Mesothelial cell of epicardium (in vitro differentiated cells): Measurements from ENCODE around the gene RNF213. TPM values are rescaled to one million over a fixed set of nuclear protein-coding genes. Genes with fewer than 3 reads are reported as not detected.

Experiments
- DNase-seq, 2 experiments: peaks; one replicate each; pipeline ENCODE4 v3.0.0; 2021; ENCODE audit warnings: low spot score in 2 of 2; ENCODE audit not compliant: unreplicated experiment in 2 of 2
- H3K27ac Mint-ChIP-seq: 2 replicates; pipeline ENCODE4 v1.8.0; 2021; ENCODE audit warnings: mixed read lengths
- H3K27me3 Mint-ChIP-seq: 2 replicates; pipeline ENCODE4 v1.8.0; 2021; ENCODE audit warnings: low read depth, mixed read lengths
- H3K36me3 Mint-ChIP-seq: 2 replicates; pipeline ENCODE4 v1.8.0; 2021; ENCODE audit warnings: mixed read lengths
- H3K4me1 Mint-ChIP-seq: 2 replicates; pipeline ENCODE4 v1.8.0; 2021; ENCODE audit warnings: mixed read lengths
- H3K4me3 Mint-ChIP-seq: 2 replicates; pipeline ENCODE4 v1.8.0; 2021; ENCODE audit warnings: mild to moderate bottlenecking, moderate library complexity, mixed read lengths
- H3K9me3 Mint-ChIP-seq: 2 replicates; pipeline ENCODE4 v1.8.0; 2021; ENCODE audit warnings: mixed read lengths
- CTCF ChIP-seq: fragments of 200-600 bp; sonication (generic); IDR thresholded peaks from one replicate; pipeline ENCODE4 v1.5.0; 2021; ENCODE audit warnings: antibody characterized with exemption; ENCODE audit not compliant: unreplicated experiment
- total RNA-seq: library from RNA; stranded (reverse); gene quantifications from 3 replicates; pipeline ENCODE4 v1.2.1, GENCODE V29; 2021

The RNF213 gene
- total RNA-seq, 1 donor from 2014 or later = 76.7 TPM

DNA sequence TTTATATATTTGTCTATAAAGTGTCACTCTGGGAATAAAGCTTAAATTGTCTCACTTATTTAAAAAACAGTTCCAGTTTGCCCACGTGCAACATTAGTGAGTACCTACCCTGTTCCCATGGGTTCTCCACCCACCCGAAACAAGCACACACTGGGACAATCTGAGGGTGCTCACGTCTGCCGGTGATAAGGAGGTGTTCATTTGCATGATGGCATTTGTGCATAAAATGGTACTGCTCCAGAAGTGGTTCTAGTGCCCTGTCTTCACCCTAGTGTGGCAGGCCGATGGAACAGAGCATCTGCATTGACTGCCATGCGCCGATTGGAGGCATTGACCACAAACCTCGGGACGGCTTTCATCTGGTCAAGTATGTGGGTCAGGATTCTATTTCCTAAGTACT, 118.7 kb downstream of the RNF213 start:
- no peak for DNase-seq
- H3K27me3 Mint-ChIP-seq = no peaks in the 10 kb centered on the region
- peaks cover 42% of the 10 kb centered on the region for H3K36me3 Mint-ChIP-seq

DNA sequence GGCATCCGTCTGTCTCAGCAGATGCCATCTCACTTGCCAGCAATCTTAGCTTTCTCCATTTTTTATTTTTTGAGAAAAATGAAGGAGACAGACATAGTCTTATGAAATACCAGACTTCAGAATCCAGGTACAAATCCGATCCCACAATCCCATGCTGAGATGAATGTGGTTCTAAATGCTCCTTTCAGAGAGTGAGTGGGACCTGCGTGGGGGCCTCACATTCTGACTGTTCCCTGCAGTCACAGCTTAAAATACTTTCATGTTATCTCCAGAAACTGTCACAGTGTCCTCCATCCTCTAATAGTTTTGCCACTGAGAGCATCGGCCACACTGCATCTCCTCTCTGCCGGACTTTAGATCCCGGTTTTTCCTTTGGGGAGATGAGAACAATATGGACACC, 119.4 kb downstream of the RNF213 start:
- Mint-ChIP-seq H3K4me1 (no peaks in the 10 kb centered on the region), H3K27ac (no peak overlapping the region), H3K4me3 (no peak overlapping the region), H3K27me3 (no peaks in the 10 kb centered on the region), H3K9me3 (no peaks in the 10 kb centered on the region), H3K36me3 (peaks cover 37% of the 10 kb centered on the region)
- DNase-seq = no peak
- TF ChIP-seq CTCF = no peak

More for the DNA sequence above, 118.7 kb downstream of the RNF213 start:
- TF ChIP-seq CTCF = no peak
- H3K27ac Mint-ChIP-seq = no peak overlapping the region
- H3K4me1 Mint-ChIP-seq = no peaks in the 10 kb centered on the region
- no peaks in the 10 kb centered on the region for H3K9me3 Mint-ChIP-seq
- H3K4me3 Mint-ChIP-seq = no peak overlapping the region

DNA sequence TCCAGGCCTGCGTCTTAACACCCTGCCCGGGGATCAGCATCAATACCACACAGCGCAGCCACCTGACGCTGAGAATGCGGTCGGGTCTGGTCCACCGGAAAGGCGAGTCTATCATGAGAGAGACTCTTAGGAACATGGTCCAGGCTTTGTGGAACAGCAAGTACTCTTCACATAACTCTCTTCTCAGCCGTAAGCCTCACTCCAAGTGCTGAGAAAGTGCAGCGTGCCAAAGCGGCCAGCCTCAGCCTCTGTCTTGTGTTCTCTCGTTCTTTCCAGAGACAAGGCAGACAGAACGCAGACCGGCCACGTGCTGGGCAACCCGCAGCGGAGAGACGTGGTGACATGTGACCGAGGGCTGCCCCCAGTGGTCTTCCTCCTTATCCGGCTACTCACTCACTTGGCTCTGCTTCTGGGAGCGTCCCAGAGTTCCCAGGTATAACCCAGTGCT, 119.9 kb downstream of the RNF213 start:
- Mint-ChIP-seq H3K36me3 (peaks cover 37% of the 10 kb centered on the region), H3K9me3 (no peaks in the 10 kb centered on the region), H3K4me3 (no peak overlapping the region), H3K4me1 (no peaks in the 10 kb centered on the region), H3K27me3 (no peaks in the 10 kb centered on the region), H3K27ac (no peak overlapping the region)
- no peak for TF ChIP-seq CTCF
- DNase-seq = no peak

DNA sequence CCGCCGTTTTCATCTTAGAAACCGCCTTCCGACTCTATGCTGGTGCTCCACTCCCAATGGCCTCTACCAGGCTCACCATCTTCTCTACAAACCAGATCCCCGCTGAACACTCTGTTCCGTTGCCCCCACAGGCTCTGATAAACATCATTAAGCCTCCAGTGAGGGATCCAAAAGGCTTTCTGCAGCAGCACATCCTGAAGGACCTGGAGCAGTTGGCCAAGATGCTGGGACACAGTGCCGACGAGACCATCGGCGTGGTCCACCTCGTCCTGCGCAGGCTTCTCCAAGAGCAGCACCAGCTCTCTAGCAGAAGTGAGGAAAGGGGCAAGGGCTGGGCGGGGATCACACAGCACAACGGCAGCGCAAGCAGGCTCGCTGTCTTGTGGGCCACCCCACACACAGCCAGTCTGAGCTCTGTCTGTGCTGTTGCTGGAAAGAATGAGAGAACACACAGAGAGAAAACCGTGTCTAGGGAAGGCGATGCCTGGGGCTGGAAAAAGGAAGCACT, 120.8 kb downstream of the RNF213 start:
- H3K9me3 Mint-ChIP-seq = no peaks in the 10 kb centered on the region
- H3K27ac Mint-ChIP-seq = no peak overlapping the region
- no peak for DNase-seq
- H3K4me3 Mint-ChIP-seq = no peak overlapping the region
- no peaks in the 10 kb centered on the region for H3K27me3 Mint-ChIP-seq
- H3K36me3 Mint-ChIP-seq = peaks cover 39% of the 10 kb centered on the region
- TF ChIP-seq CTCF = no peak
- H3K4me1 Mint-ChIP-seq = no peaks in the 10 kb centered on the region

DNA sequence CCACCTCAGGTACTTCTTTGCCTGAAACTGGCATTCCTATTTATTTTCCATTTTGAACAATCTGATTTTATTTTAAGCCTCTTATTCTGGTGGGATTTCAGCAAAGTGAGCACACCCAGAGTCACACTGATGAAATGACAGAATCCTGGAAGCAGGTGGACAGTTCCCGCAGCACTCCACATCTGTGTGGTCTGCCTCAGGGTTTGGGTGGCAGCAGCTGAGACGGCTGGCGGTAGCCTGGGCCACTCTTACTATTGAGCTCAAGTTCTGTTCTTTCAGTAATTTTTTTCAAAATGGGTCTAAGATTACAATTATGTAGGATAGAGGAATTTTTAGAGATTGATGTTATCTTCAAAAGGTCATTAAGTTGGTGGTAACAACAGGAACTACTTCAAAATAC, 121.8 kb downstream of the RNF213 start:
- H3K27me3 Mint-ChIP-seq = no peaks in the 10 kb centered on the region
- TF ChIP-seq CTCF = no peak
- H3K4me3 Mint-ChIP-seq = no peak overlapping the region
- no peak for DNase-seq
- no peaks in the 10 kb centered on the region for H3K4me1 Mint-ChIP-seq
- H3K9me3 Mint-ChIP-seq = no peaks in the 10 kb centered on the region
- H3K36me3 Mint-ChIP-seq = peaks cover 30% of the 10 kb centered on the region
- no peak overlapping the region for H3K27ac Mint-ChIP-seq

- peaks cover 28% of the 10 kb centered on the region for H3K36me3 Mint-ChIP-seq
- H3K27me3 Mint-ChIP-seq = no peaks in the 10 kb centered on the region
- TF ChIP-seq CTCF = no peak
- H3K4me1 Mint-ChIP-seq = no peaks in the 10 kb centered on the region
- H3K4me3 Mint-ChIP-seq = no peak overlapping the region
- no peak for DNase-seq
- H3K27ac Mint-ChIP-seq = no peak overlapping the region
- no peaks in the 10 kb centered on the region for H3K9me3 Mint-ChIP-seq
Observed at GRCh38 chr17:80382956-80383355, 122.3 kb downstream of the RNF213 start.
